GM12878 (cell line): Measurements from ENCODE around the gene LRIG2. TPM values are rescaled to one million over a fixed set of nuclear protein-coding genes. Genes with fewer than 3 reads are reported as not detected.

Experiments used
- ATAC-seq: fragments of 200-7000 bp; cut with Tn5 transposase; 3 replicates; pipeline ENCODE4 v1.9.1; 2020; ENCODE audit warnings: mild to moderate bottlenecking, moderate library complexity
- BruUV-seq: library from RNA; stranded (reverse); fragments of 400-500 nt; replicated peaks from 2 replicates; lab custom pipeline; 2021; lab: Mats Ljungman, UMichigan
- CTCF ChIA-PET: fragments of 300-600 bp; sonication (Branson Sonifier 250); formaldehyde crosslinking; extraction: SDS; loops from one replicate; lab custom pipeline; 2021; ENCODE audit warnings: inconsistent platforms; lab: Yijun Ruan, JAX
- POLR2A ChIA-PET: fragments of 350-600 bp; formaldehyde crosslinking; extraction: SDS; loops from one replicate; lab custom pipeline; 2021; ENCODE audit warnings: inconsistent platforms; lab: Charles Lee
- RAD21 ChIA-PET: fragments of 300-600 bp; sonication (Branson Sonifier 250); formaldehyde crosslinking; loops from one replicate; lab custom pipeline; 2023; ENCODE audit warnings: antibody characterized with exemption; ENCODE audit not compliant: unreplicated experiment; lab: Charles Lee
- SMC1A ChIA-PET: fragments of 300-600 bp; sonication (Branson Sonifier 250); formaldehyde crosslinking; loops from one replicate; lab custom pipeline; 2023; ENCODE audit not compliant: unreplicated experiment, uncharacterized antibody; lab: Charles Lee
- DNase-seq: peaks from one replicate; pipeline ENCODE4 v3.0.0-alpha.2; 2011; ENCODE audit warnings: low read depth, low spot score
- FAIRE-seq: peaks from 3 replicates; lab custom pipeline; 2011; peaks lifted over from hg19 to GRCh38; lab: Jason Lieb, UNC
- H2AFZ ChIP-seq: 2 replicates; pipeline ENCODE4 v1.6.0; 2011; ENCODE audit warnings: low read depth, low read length, control low read depth; ENCODE audit not compliant: control insufficient read depth
- H3K27ac ChIP-seq: 2 replicates; pipeline ENCODE4 v1.5.1; 2011; ENCODE audit warnings: control low read depth; ENCODE audit not compliant: control insufficient read depth, insufficient read depth
- H3K27me3 ChIP-seq, 2 experiments: replicated peaks in 1 of 2; 2 replicates each; pipeline versions ENCODE4 v1.6.0 to v1.6.1; 2011; ENCODE audit warnings: low read length in 1 of 2; ENCODE audit not compliant: control insufficient read depth in 2 of 2, insufficient read depth in 2 of 2
- H3K36me3 ChIP-seq, 2 experiments: 2 replicates each; pipeline ENCODE4 v1.5.1; 2011; ENCODE audit warnings: low read length in 1 of 2; ENCODE audit not compliant: control insufficient read depth in 2 of 2, insufficient read depth in 2 of 2
- H3K4me1 ChIP-seq: 2 replicates; pipeline ENCODE4 v1.6.1; 2011; ENCODE audit warnings: mild to moderate bottlenecking, low read length, moderate library complexity, mixed read lengths; ENCODE audit not compliant: control insufficient read depth, insufficient read depth
- H3K4me2 ChIP-seq: 2 replicates; pipeline ENCODE4 v1.6.0; 2011; ENCODE audit warnings: control low read depth; ENCODE audit not compliant: control insufficient read depth, insufficient read depth
- H3K4me3 ChIP-seq: fragments of 200-600 bp; sonication (generic); 2 replicates; pipeline ENCODE4 v1.5.1; 2016
- H3K79me2 ChIP-seq: 2 replicates; pipeline ENCODE4 v1.6.0; 2011; ENCODE audit warnings: low read length; ENCODE audit not compliant: control insufficient read depth, insufficient read depth
- H3K9ac ChIP-seq: 2 replicates; pipeline ENCODE4 v1.8.0; 2011; ENCODE audit warnings: low read length, control low read depth, mixed read lengths; ENCODE audit not compliant: control insufficient read depth, insufficient read depth
- H3K9me3 ChIP-seq: replicated peaks from 3 replicates; pipeline ENCODE4 v1.5.1; 2011; ENCODE audit warnings: mild to moderate bottlenecking, low read length; ENCODE audit not compliant: control insufficient read depth, insufficient read depth
- H4K20me1 ChIP-seq: 2 replicates; pipeline ENCODE4 v1.6.0; 2011; ENCODE audit not compliant: control insufficient read depth, insufficient read depth
- BHLHE40 ChIP-seq, 2 experiments: fragments of 450-650 bp in 1 of 2; IDR thresholded peaks; 2 replicates each; pipeline ENCODE4 v1.6.1; 2011 to 2017; ENCODE audit warnings: low read depth in 2 of 2, borderline replicate concordance in 1 of 2, improper control_type of control experiment in 1 of 2, low read length in 1 of 2, mild to moderate bottlenecking in 1 of 2
- EGR1 ChIP-seq, 2 experiments: IDR thresholded peaks; 1 replicate in 1 of 2; 2 replicates in 1 of 2; pipeline ENCODE4 v1.6.1; 2011 to 2012; ENCODE audit warnings: low read depth in 2 of 2, low read length in 2 of 2, borderline replicate concordance in 1 of 2, mild to moderate bottlenecking in 1 of 2, moderate library complexity in 1 of 2
- FOXK2 ChIP-seq: fragments of 450-650 bp; IDR thresholded peaks from 2 replicates; pipeline ENCODE4 v1.6.1; 2017; ENCODE audit warnings: mild to moderate bottlenecking, moderate library complexity
- MXI1 ChIP-seq: fragments of 150-350 bp; IDR thresholded peaks from 2 replicates; pipeline ENCODE4 v1.6.1; 2011; ENCODE audit warnings: low read depth, mild to moderate bottlenecking, inconsistent platforms, low read length, improper control_type of control experiment
- MYB ChIP-seq: fragments of 150-350 bp; IDR thresholded peaks from 2 replicates; pipeline ENCODE4 v1.6.1; 2014; ENCODE audit warnings: mild to moderate bottlenecking, low read depth, low read length, borderline replicate concordance
- RUNX3 ChIP-seq: IDR thresholded peaks from 2 replicates; pipeline ENCODE4 v1.6.1; 2012; ENCODE audit warnings: low read length, inconsistent platforms
- SRF ChIP-seq, 2 experiments: IDR thresholded peaks; 2 replicates each; pipeline ENCODE4 v1.6.1; 2011; ENCODE audit warnings: low read depth in 2 of 2, low read length in 2 of 2, mild to moderate bottlenecking in 1 of 2, moderate library complexity in 1 of 2
- TAF1 ChIP-seq: IDR thresholded peaks from 2 replicates; pipeline ENCODE4 v1.6.1; 2011; ENCODE audit warnings: mild to moderate bottlenecking, low read depth, low read length, borderline replicate concordance
- WGBS: methylation state at CpG from one replicate; pipeline ENCODE4 v1.1.6; 2016; ENCODE audit warnings: low lambda C conversion rate; ENCODE audit not compliant: insufficient replicate concordance, insufficient coverage; ENCODE audit errors: missing lambda C conversion rate; 5-methylcytosine and 5-hydroxymethylcytosine counted together
- in situ Hi-C: fragments of 300-500 bp; cut with MboI; formaldehyde crosslinking; loops from 9 replicates; pipeline ENCODE4 v1.14.3; 2018; ENCODE audit warnings: mixed read lengths
- intact Hi-C: fragments of 100-400 bp; cut with micrococcal nuclease; formaldehyde crosslinking; loops from one replicate; pipeline ENCODE4 v1.14.2; 2022; ENCODE audit not compliant: unreplicated experiment
- polyA plus RNA-seq, 11 experiments: library from polyadenylated mRNA; depleted of rRNA in 4 of 11; unstranded in 6 of 11; stranded (reverse) in 5 of 11; fragments of >200 nt; fragmentation: Nextera tagmentation in 4 of 11; fragmentation: Illumina TruSeq in 1 of 11; extraction: Ambion mirVana in 4 of 11; extraction: Trizol in 1 of 11; gene quantifications; 1 replicate in 1 of 11; 2 replicates in 10 of 11; pipeline versions ENCODE4 v1.2.1 to v1.2.3, GENCODE V29; 2011 to 2016; ENCODE audit warnings: inconsistent platforms in 2 of 11, missing spikeins in 2 of 11, low read depth in 1 of 11
- total RNA-seq, 4 experiments: library from RNA; depleted of rRNA in 3 of 4; stranded (reverse); fragments of >200 nt in 3 of 4; fragmentation: Illumina TruSeq in 1 of 4; extraction: Trizol in 1 of 4; gene quantifications; 2 replicates each; pipeline versions ENCODE4 v1.2.1 to v1.2.3, GENCODE V29; 2013 to 2021
- TF ChIP-seq, protein P1 (sequence below): IDR thresholded peaks from 2 replicates; pipeline ENCODE4 v1.6.1; 2012; ENCODE audit warnings: low read length, inconsistent platforms

LRIG2 gene
- total and polyA plus RNA-seq, 10 of the 15 experiments (the other 5 are each of a cell fraction or from before 2014, with no cell fraction given) = 0.77 to 11.8 (median 5.1) TPM

DNA sequence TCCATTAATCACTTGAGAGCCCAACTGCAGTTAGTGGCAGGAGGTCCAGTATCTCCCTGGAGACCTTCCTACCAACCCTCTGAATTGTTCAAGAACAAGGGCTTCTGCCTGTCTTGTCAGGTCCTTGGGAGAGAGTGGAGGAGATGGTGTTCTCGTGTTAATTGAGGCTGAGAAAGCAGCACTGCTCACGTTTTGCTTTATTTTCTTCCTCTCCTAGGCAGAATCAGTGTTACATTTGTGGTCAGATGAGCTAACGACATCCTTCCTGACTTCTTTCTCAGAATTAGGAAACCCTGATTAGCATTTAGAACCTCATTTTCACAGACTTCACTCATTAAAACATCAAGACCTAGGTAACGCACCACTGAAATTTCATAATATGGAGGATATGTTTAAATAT, 26.4 kb upstream of the LRIG2 start:
- Histone ChIP-seq H3K4me1 (peaks cover 20% of the 10 kb centered on the region), H3K79me2 (no peaks in the 10 kb centered on the region), H3K36me3 (no peaks in the 10 kb centered on the region)
- TF ChIP-seq EGR1 (IDR thresholded peaks at IDR 0.05; ENCODE audit: borderline replicate concordance in 1 of 2, low read depth in 2 of 2, low read length in 2 of 2) = no peak
- no peak for TF ChIP-seq SRF (IDR thresholded peaks at IDR 0.05; ENCODE audit: low read depth in 2 of 2, low read length in 2 of 2)
- no peak for TF ChIP-seq MYB
- TF ChIP-seq BHLHE40 (IDR thresholded peaks at IDR 0.05; ENCODE audit: borderline replicate concordance in 1 of 2, low read depth in 2 of 2, low read length in 1 of 2) = peak; percentile 65 to 67; a peak in 2 of 4 replicates
- TF ChIP-seq, protein P1, sequence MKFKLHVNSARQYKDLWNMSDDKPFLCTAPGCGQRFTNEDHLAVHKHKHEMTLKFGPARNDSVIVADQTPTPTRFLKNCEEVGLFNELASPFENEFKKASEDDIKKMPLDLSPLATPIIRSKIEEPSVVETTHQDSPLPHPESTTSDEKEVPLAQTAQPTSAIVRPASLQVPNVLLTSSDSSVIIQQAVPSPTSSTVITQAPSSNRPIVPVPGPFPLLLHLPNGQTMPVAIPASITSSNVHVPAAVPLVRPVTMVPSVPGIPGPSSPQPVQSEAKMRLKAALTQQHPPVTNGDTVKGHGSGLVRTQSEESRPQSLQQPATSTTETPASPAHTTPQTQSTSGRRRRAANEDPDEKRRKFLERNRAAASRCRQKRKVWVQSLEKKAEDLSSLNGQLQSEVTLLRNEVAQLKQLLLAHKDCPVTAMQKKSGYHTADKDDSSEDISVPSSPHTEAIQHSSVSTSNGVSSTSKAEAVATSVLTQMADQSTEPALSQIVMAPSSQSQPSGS = no peak
- no peak for TF ChIP-seq MXI1
- no peak for TF ChIP-seq TAF1
- peak; percentile 58 for TF ChIP-seq RUNX3
- TF ChIP-seq FOXK2 = no peak
- TF ChIP-seq, all 136 proteins: peak for 2
- H2AFZ ChIP-seq = no peak overlapping the region
- no peak overlapping the region for H3K4me2 ChIP-seq
- no peak overlapping the region for H3K9ac ChIP-seq
- BruUV-seq = no TSS peak
- ChIA-PET RAD21 (interaction anchor here (1.0 to 1.2 kb wide), 2 partner anchors 10 to 26 kb away, joined by 3 read pairs; no protein-coding TSS in a partner anchor), CTCF (interaction anchor here (3.9 kb wide), 1 partner anchor 26 kb away, joined by 26 read pairs; the partner anchor contains the start of gene LRIG2), POLR2A (no interaction called here), SMC1A (no interaction called here)
- no peaks in the 10 kb centered on the region for H4K20me1 ChIP-seq
- intact Hi-C loops (no loop called here), in situ Hi-C loops (no loop called here)
- 36% methylated on average over 4 of the region's 4 CpGs for WGBS
- ATAC-seq (no peak), DNase-seq (no peak), FAIRE-seq (no peak)
- no peaks in the 10 kb centered on the region for H3K27me3 ChIP-seq
- no peak overlapping the region for H3K27ac ChIP-seq
- H3K9me3 ChIP-seq = no peaks in the 10 kb centered on the region
- H3K4me3 ChIP-seq = no peak overlapping the region
